ENCODE results near the gene TRIM33.

TRIM33 gene

DNA sequence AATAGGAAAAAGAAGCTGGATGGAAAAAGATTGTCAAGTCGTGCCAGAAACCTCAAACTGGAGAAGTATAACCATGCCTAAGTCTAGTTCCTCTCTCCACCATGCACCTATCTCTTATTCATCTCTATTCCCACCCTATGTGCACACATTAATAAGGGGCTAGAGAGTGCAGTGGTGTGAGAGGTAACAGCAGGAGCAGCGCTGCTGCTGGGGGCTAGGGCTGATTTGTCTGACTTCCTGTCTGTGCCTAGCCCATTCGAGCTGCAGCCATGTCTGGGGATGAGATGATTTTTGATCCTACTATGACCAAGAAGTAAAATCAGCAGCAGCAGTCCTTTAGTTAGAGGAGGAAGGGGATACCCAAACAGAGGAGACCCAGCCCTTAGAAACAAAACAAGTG is 43.0 kb downstream of the TRIM33 start:
- H2BK5ac ChIP-seq (ENCODE audit: low read length): no peak overlapping the region
- H4K91ac ChIP-seq (ENCODE audit: low read depth, low read length, poor library complexity): no peak overlapping the region
- H3K27me3 ChIP-seq (ENCODE audit: control insufficient read depth in 3 of 3, insufficient read depth in 3 of 3, low read depth in 1 of 3, low read length in 3 of 3): no peaks in the 10 kb centered on the region
- H3K4me2 ChIP-seq (ENCODE audit: insufficient read depth, low read length, poor library complexity, severe bottlenecking): no peak overlapping the region
- no peak overlapping the region for H3K23ac ChIP-seq (ENCODE audit: low read depth, low read length, poor library complexity)
- H3K4me3 ChIP-seq (ENCODE audit: low read length in 2 of 2): no peak overlapping the region
- peaks cover 0 to 5% of the 10 kb centered on the region in 2 donors for H3K9me3 ChIP-seq (replicated peaks in 1 of 2; ENCODE audit: control insufficient read depth in 2 of 2, insufficient read depth in 1 of 2, low read depth in 1 of 2, low read length in 2 of 2)
- peaks cover 5% of the 10 kb centered on the region for H3K79me1 ChIP-seq (ENCODE audit: low read depth, low read length)
- no peak overlapping the region for H4K8ac ChIP-seq (ENCODE audit: low read depth, low read length)
- no peak overlapping the region for H2AK5ac ChIP-seq (ENCODE audit: low read depth, low read length)
- no peak overlapping the region for H3K27ac ChIP-seq (replicated peaks; ENCODE audit: low read length)
- H3K14ac ChIP-seq (ENCODE audit: low read length): no peak overlapping the region
- peaks cover 2 to 42% of the 10 kb centered on the region in 2 donors for H3K36me3 ChIP-seq (replicated peaks in 1 of 2; ENCODE audit: control insufficient read depth in 2 of 2, insufficient read depth in 2 of 2, low read length in 2 of 2)
- peaks cover 0 to 2% of the 10 kb centered on the region in 2 donors for H3K4me1 ChIP-seq (ENCODE audit: control insufficient read depth in 2 of 2, insufficient read depth in 1 of 2, low read depth in 1 of 2, low read length in 2 of 2)
- WGBS, 2 donors (ENCODE audit: extremely low coverage in 2 of 2, insufficient read length in 2 of 2, insufficient replicate concordance in 1 of 2): no CpG with 5 or more reads among the region's 3 CpGs
- no peak overlapping the region for H3K18ac ChIP-seq (ENCODE audit: low read length)
- H2AFZ ChIP-seq (ENCODE audit: low read length): no peak overlapping the region
- H3K4ac ChIP-seq (ENCODE audit: low read length): no peak overlapping the region
- no peak overlapping the region for H2BK15ac ChIP-seq (ENCODE audit: low read length)
- DNase-seq (ENCODE audit: low spot score): no peak
- H2BK120ac ChIP-seq (ENCODE audit: low read depth, low read length): no peak overlapping the region
- no peak overlapping the region for H3K9ac ChIP-seq (ENCODE audit: low read depth, low read length, poor library complexity)
- no peak overlapping the region for H2BK12ac ChIP-seq (ENCODE audit: low read length)

DNA sequence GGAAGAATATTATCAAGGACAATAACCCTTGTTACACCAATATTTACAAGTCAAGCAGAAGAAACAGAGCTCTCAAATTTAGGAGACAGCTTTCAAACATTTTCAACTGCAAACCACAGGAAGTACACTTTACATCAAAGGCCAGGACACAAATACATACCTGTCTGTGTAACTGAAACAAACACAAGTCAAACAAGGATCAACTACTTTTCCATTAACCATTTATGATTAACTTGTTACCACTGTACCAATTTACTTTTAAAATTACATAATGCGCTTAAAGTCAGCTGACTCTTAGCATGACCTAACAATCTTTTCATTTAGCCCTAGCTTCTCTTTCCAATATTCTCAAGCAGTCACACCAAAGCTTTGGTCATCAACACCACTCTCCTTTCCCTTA is 43.5 kb downstream of the TRIM33 start:
- H3K9me3 ChIP-seq (replicated peaks in 1 of 2; ENCODE audit: control insufficient read depth in 2 of 2, insufficient read depth in 1 of 2, low read depth in 1 of 2, low read length in 2 of 2): peaks cover 0 to 2% of the 10 kb centered on the region in 2 donors
- no peak overlapping the region for H3K18ac ChIP-seq (ENCODE audit: low read length)
- no peak overlapping the region for H3K27ac ChIP-seq (replicated peaks; ENCODE audit: low read length)
- no peak overlapping the region for H2BK15ac ChIP-seq (ENCODE audit: low read length)
- H3K4me1 ChIP-seq (ENCODE audit: control insufficient read depth in 2 of 2, insufficient read depth in 1 of 2, low read depth in 1 of 2, low read length in 2 of 2): peaks cover 0 to 2% of the 10 kb centered on the region in 2 donors
- no peak overlapping the region for H4K91ac ChIP-seq (ENCODE audit: low read depth, low read length, poor library complexity)
- H2AK5ac ChIP-seq (ENCODE audit: low read depth, low read length): no peak overlapping the region
- H4K8ac ChIP-seq (ENCODE audit: low read depth, low read length): no peak overlapping the region
- DNase-seq (ENCODE audit: low spot score): no peak
- H3K4me2 ChIP-seq (ENCODE audit: insufficient read depth, low read length, poor library complexity, severe bottlenecking): no peak overlapping the region
- no peak overlapping the region for H3K23ac ChIP-seq (ENCODE audit: low read depth, low read length, poor library complexity)
- no peak overlapping the region for H3K4me3 ChIP-seq (ENCODE audit: low read length in 2 of 2)
- H3K14ac ChIP-seq (ENCODE audit: low read length): no peak overlapping the region
- H3K27me3 ChIP-seq (ENCODE audit: control insufficient read depth in 3 of 3, insufficient read depth in 3 of 3, low read depth in 1 of 3, low read length in 3 of 3): no peaks in the 10 kb centered on the region
- H2BK12ac ChIP-seq (ENCODE audit: low read length): no peak overlapping the region
- WGBS, 2 donors (ENCODE audit: extremely low coverage in 2 of 2, insufficient read length in 2 of 2, insufficient replicate concordance in 1 of 2): no CpG with 5 or more reads among the region's 1 CpG
- H2BK120ac ChIP-seq (ENCODE audit: low read depth, low read length): no peak overlapping the region
- no peak overlapping the region for H3K4ac ChIP-seq (ENCODE audit: low read length)
- peaks cover 2 to 47% of the 10 kb centered on the region in 2 donors for H3K36me3 ChIP-seq (replicated peaks in 1 of 2; ENCODE audit: control insufficient read depth in 2 of 2, insufficient read depth in 2 of 2, low read length in 2 of 2)
- H3K79me1 ChIP-seq (ENCODE audit: low read depth, low read length): peaks cover 5% of the 10 kb centered on the region
- no peak overlapping the region for H3K9ac ChIP-seq (ENCODE audit: low read depth, low read length, poor library complexity)
- no peak overlapping the region for H2AFZ ChIP-seq (ENCODE audit: low read length)
- H2BK5ac ChIP-seq (ENCODE audit: low read length): no peak overlapping the region

DNA sequence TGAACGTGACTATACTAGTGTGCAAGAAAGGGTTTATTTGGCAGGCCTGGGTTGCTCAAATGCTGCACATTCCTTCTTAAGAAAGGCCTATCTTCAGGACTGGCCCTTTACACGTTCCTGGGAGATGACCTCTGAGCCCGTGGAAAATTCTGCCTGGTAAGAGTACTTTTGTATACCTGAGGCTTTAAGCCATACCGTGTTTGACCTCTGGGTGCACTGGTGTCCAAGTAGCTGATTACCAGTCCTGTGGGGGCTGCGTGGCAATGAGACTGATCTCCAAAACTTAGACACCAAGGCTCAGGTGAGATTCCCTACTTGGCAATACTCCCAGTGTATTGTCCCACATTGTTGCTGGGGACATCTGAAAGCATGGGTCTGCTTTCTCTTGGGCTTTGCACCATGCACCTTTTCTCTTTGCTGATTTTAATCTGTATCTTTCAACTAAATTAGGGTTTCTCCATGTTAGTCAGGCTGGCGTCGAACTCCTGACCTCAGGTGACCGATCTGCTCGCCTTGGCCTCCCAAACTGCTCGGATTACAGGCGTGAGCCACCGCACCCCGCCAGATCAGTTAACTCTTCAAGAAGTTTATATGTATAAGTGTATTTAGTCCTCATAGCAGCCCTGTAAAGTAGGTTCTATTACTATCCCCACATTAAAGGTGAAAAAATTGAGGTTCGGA is 44.5 kb downstream of the TRIM33 start:
- no peak overlapping the region for H2BK12ac ChIP-seq (ENCODE audit: low read length)
- H3K18ac ChIP-seq (ENCODE audit: low read length): no peak overlapping the region
- no peaks in the 10 kb centered on the region for H3K27me3 ChIP-seq (ENCODE audit: control insufficient read depth in 3 of 3, insufficient read depth in 3 of 3, low read depth in 1 of 3, low read length in 3 of 3)
- peaks cover 0 to 2% of the 10 kb centered on the region in 2 donors for H3K4me1 ChIP-seq (ENCODE audit: control insufficient read depth in 2 of 2, insufficient read depth in 1 of 2, low read depth in 1 of 2, low read length in 2 of 2)
- no peak overlapping the region for H3K9ac ChIP-seq (ENCODE audit: low read depth, low read length, poor library complexity)
- peaks cover 2 to 55% of the 10 kb centered on the region in 2 donors for H3K36me3 ChIP-seq (replicated peaks in 1 of 2; ENCODE audit: control insufficient read depth in 2 of 2, insufficient read depth in 2 of 2, low read length in 2 of 2)
- H2AK5ac ChIP-seq (ENCODE audit: low read depth, low read length): no peak overlapping the region
- H3K23ac ChIP-seq (ENCODE audit: low read depth, low read length, poor library complexity): no peak overlapping the region
- H4K8ac ChIP-seq (ENCODE audit: low read depth, low read length): no peak overlapping the region
- no peak overlapping the region for H3K14ac ChIP-seq (ENCODE audit: low read length)
- H3K4me3 ChIP-seq (ENCODE audit: low read length in 2 of 2): no peak overlapping the region
- no CpG with 5 or more reads among the region's 14 CpGs for WGBS, 2 donors (ENCODE audit: extremely low coverage in 2 of 2, insufficient read length in 2 of 2, insufficient replicate concordance in 1 of 2)
- no peak overlapping the region for H3K4me2 ChIP-seq (ENCODE audit: insufficient read depth, low read length, poor library complexity, severe bottlenecking)
- DNase-seq (ENCODE audit: low spot score): no peak
- H2AFZ ChIP-seq (ENCODE audit: low read length): no peak overlapping the region
- peaks cover 5% of the 10 kb centered on the region for H3K79me1 ChIP-seq (ENCODE audit: low read depth, low read length)
- H3K27ac ChIP-seq (replicated peaks; ENCODE audit: low read length): no peak overlapping the region
- H2BK5ac ChIP-seq (ENCODE audit: low read length): no peak overlapping the region
- H2BK15ac ChIP-seq (ENCODE audit: low read length): no peak overlapping the region
- H3K9me3 ChIP-seq (replicated peaks in 1 of 2; ENCODE audit: control insufficient read depth in 2 of 2, insufficient read depth in 1 of 2, low read depth in 1 of 2, low read length in 2 of 2): no peaks in the 10 kb centered on the region
- no peak overlapping the region for H3K4ac ChIP-seq (ENCODE audit: low read length)
- no peak overlapping the region for H2BK120ac ChIP-seq (ENCODE audit: low read depth, low read length)
- H4K91ac ChIP-seq (ENCODE audit: low read depth, low read length, poor library complexity): no peak overlapping the region

DNA sequence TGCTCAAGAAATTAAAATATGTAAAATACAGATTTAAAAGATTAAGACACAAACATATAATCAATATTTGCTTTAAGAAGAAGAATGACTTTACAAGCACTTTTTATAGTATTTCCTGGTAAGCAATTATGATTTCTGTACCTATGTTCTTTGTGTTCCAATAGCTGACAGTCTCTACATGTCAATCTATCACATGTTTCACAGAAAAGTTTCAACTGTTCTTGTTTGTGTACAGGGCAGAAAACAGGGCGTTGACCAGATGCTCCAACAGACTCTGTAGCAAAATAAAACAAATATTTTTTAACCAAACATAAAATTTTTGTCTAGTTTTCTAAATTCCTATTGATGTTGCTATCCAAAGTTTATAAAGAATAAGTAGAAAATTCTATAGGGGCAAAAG is 48.0 kb downstream of the TRIM33 start:
- Histone ChIP-seq H3K14ac (ENCODE audit: low read length) (no peak overlapping the region), H4K91ac (ENCODE audit: low read depth, low read length, poor library complexity) (no peak overlapping the region), H2BK12ac (ENCODE audit: low read length) (no peak overlapping the region), H3K9ac (ENCODE audit: low read depth, low read length, poor library complexity) (no peak overlapping the region), H2BK5ac (ENCODE audit: low read length) (no peak overlapping the region), H4K8ac (ENCODE audit: low read depth, low read length) (no peak overlapping the region), H3K4me2 (ENCODE audit: insufficient read depth, low read length, poor library complexity, severe bottlenecking) (no peak overlapping the region), H2AK5ac (ENCODE audit: low read depth, low read length) (no peak overlapping the region), H3K79me1 (ENCODE audit: low read depth, low read length) (peaks cover 2% of the 10 kb centered on the region), H2BK15ac (ENCODE audit: low read length) (no peak overlapping the region), H3K9me3 (replicated peaks in 1 of 2; ENCODE audit: control insufficient read depth in 2 of 2, insufficient read depth in 1 of 2, low read depth in 1 of 2, low read length in 2 of 2) (peaks cover 1 to 12% of the 10 kb centered on the region in 2 donors), H3K36me3 (replicated peaks in 1 of 2; ENCODE audit: control insufficient read depth in 2 of 2, insufficient read depth in 2 of 2, low read length in 2 of 2) (peaks cover 7 to 69% of the 10 kb centered on the region in 2 donors), H2AFZ (ENCODE audit: low read length) (no peak overlapping the region), H3K27me3 (ENCODE audit: control insufficient read depth in 3 of 3, insufficient read depth in 3 of 3, low read depth in 1 of 3, low read length in 3 of 3) (no peaks in the 10 kb centered on the region), H3K4me1 (ENCODE audit: control insufficient read depth in 2 of 2, insufficient read depth in 1 of 2, low read depth in 1 of 2, low read length in 2 of 2) (no peaks in the 10 kb centered on the region), H3K27ac (replicated peaks; ENCODE audit: low read length) (no peak overlapping the region), H3K18ac (ENCODE audit: low read length) (no peak overlapping the region), H2BK120ac (ENCODE audit: low read depth, low read length) (no peak overlapping the region), H3K4ac (ENCODE audit: low read length) (no peak overlapping the region), H3K23ac (ENCODE audit: low read depth, low read length, poor library complexity) (no peak overlapping the region), H3K4me3 (ENCODE audit: low read length in 2 of 2) (no peak overlapping the region)
- DNase-seq (ENCODE audit: low spot score): no peak
- WGBS, 2 donors (ENCODE audit: extremely low coverage in 2 of 2, insufficient read length in 2 of 2, insufficient replicate concordance in 1 of 2): no CpG with 5 or more reads among the region's 1 CpG

Data from neuronal stem cell (in vitro differentiated cells).